Colonic mucosa (tissue), 4 donors: ENCODE measurements around the gene TRAP1. TPM values are rescaled to one million over a fixed set of nuclear protein-coding genes. Genes with fewer than 3 reads are reported as not detected.

ENCODE experiments used
- DNase-seq: peaks from one replicate; pipeline ENCODE4 v3.0.0-alpha.2; 2020
- H3K27ac ChIP-seq: fragments of 200-600 bp; one replicate; pipeline ENCODE4 v1.8.0; 2021
- H3K27me3 ChIP-seq: fragments of 200-600 bp; one replicate; pipeline ENCODE4 v1.8.0; 2021
- H3K36me3 ChIP-seq: fragments of 200-600 bp; one replicate; pipeline ENCODE4 v1.8.0; 2021
- H3K4me1 ChIP-seq: fragments of 200-600 bp; one replicate; pipeline ENCODE4 v1.8.0; 2021; ENCODE audit warnings: mild to moderate bottlenecking
- H3K4me3 ChIP-seq: fragments of 200-600 bp; one replicate; pipeline ENCODE4 v1.8.0; 2021
- H3K9ac ChIP-seq, 2 donors: one replicate each; pipeline ENCODE4 v1.7.0; 2013; ENCODE audit warnings: control low read depth in 2 of 2, low read depth in 2 of 2, low read length in 2 of 2
- H3K9me3 ChIP-seq: fragments of 200-600 bp; one replicate; pipeline ENCODE4 v1.8.0; 2021
- CTCF ChIP-seq: fragments of 200-600 bp; IDR thresholded peaks from one replicate; pipeline ENCODE4 v1.8.0; 2022; ENCODE audit warnings: antibody characterized with exemption, mild to moderate bottlenecking
- intact Hi-C: fragments of 100-400 bp; cut with DNase I; formaldehyde crosslinking; loops from one replicate; pipeline ENCODE4 v1.14.1; 2022
- total RNA-seq, 2 donors: library from RNA; stranded (reverse); fragmentation: NEBNext Ultra II Directional in 1 of 2; extraction: Animal tissue kit (Norgen Biotek cat#: 25700) in 1 of 2; gene quantifications; one replicate each; pipeline ENCODE4 v1.2.1, GENCODE V29; 2021
- donor health status: healthy.
- donor health status: DM: no; HTN: no; CAD: no.
- donor health status: DM: no; HTN: no; CAD: no.

TRAP1 gene
- total RNA-seq, 2 donors from 2014 or later = 75.0 to 165 TPM

- Histone ChIP-seq H3K4me3 (no peak overlapping the region), H3K36me3 (no peaks in the 10 kb centered on the region), H3K27me3 (no peaks in the 10 kb centered on the region), H3K9ac (no peak overlapping the region), H3K4me1 (no peaks in the 10 kb centered on the region), H3K27ac (no peak overlapping the region), H3K9me3 (no peaks in the 10 kb centered on the region)
- intact Hi-C loops = no loop called here
- TF ChIP-seq CTCF = no peak
- no peak for DNase-seq
Observed at GRCh38 chr16:3625911-3626732, 91.2 kb downstream of the TRAP1 start.

GRCh38 chr16:3625331-3625730, 92.0 kb downstream of the TRAP1 start:
- Histone ChIP-seq H3K36me3 (no peaks in the 10 kb centered on the region), H3K27me3 (no peaks in the 10 kb centered on the region), H3K27ac (no peak overlapping the region), H3K9me3 (no peaks in the 10 kb centered on the region), H3K4me1 (no peaks in the 10 kb centered on the region), H3K9ac (no peak overlapping the region), H3K4me3 (no peak overlapping the region)
- TF ChIP-seq CTCF = no peak
- DNase-seq = no peak
- intact Hi-C loops = no loop called here

GRCh38 chr16:3623642-3624041, 93.7 kb downstream of the TRAP1 start:
- Histone ChIP-seq H3K4me3 (no peak overlapping the region), H3K9me3 (no peaks in the 10 kb centered on the region), H3K4me1 (no peaks in the 10 kb centered on the region), H3K27ac (no peak overlapping the region), H3K27me3 (no peaks in the 10 kb centered on the region), H3K36me3 (no peaks in the 10 kb centered on the region), H3K9ac (no peak overlapping the region)
- no peak for DNase-seq
- no peak for TF ChIP-seq CTCF
- intact Hi-C loops = no loop called here

- Histone ChIP-seq H3K9ac (no peak overlapping the region), H3K36me3 (no peaks in the 10 kb centered on the region), H3K4me3 (no peak overlapping the region), H3K27me3 (no peaks in the 10 kb centered on the region), H3K27ac (no peak overlapping the region), H3K4me1 (no peaks in the 10 kb centered on the region), H3K9me3 (no peaks in the 10 kb centered on the region)
- no peak for DNase-seq
- no peak for TF ChIP-seq CTCF
- intact Hi-C loops = no loop called here
Observed at GRCh38 chr16:3618769-3619141, 98.6 kb downstream of the TRAP1 start.

- no peaks in the 10 kb centered on the region for H3K27me3 ChIP-seq
- H3K4me1 ChIP-seq = no peaks in the 10 kb centered on the region
- H3K9me3 ChIP-seq = no peaks in the 10 kb centered on the region
- H3K9ac ChIP-seq = peak overlapping the region in 1 of 2 donors; percentile 76
- no peak for DNase-seq
- TF ChIP-seq CTCF = no peak
- no peaks in the 10 kb centered on the region for H3K36me3 ChIP-seq
- H3K27ac ChIP-seq = no peak overlapping the region
- H3K4me3 ChIP-seq = peak overlapping the region; percentile 100
- intact Hi-C loops = no loop called here
Observed at GRCh38 chr16:3612510-3613466, 104.5 kb downstream of the TRAP1 start.
